Natural killer cell (primary cell): ENCODE results near the gene KDM4C. TPM values are rescaled to one million over a fixed set of nuclear protein-coding genes. Genes with fewer than 3 reads are reported as not detected.

ENCODE experiments used
- ATAC-seq, 3 donors: fragments of 150-1000 bp in 2 of 3; fragments of 200-7000 bp in 1 of 3; cut with Tn5 transposase; 1 replicate in 1 of 3; 2 replicates in 2 of 3; pipeline ENCODE4 v1.10.0; 2021; ENCODE audit warnings: mild to moderate bottlenecking in 2 of 3, moderate library complexity in 2 of 3
- DNase-seq, 2 donors: peaks; one replicate each; pipeline versions ENCODE4 v3.0.0 to v3.0.0-alpha.2; 2013 to 2021; ENCODE audit warnings: mixed read lengths in 1 of 2
- H3K27ac ChIP-seq: one replicate; pipeline ENCODE4 v1.5.1; 2013; ENCODE audit warnings: mild to moderate bottlenecking, low read length
- H3K27me3 ChIP-seq: one replicate; pipeline ENCODE4 v1.6.1; 2013; ENCODE audit warnings: low read length; ENCODE audit not compliant: control insufficient read depth, insufficient read depth
- H3K36me3 ChIP-seq: one replicate; pipeline ENCODE4 v1.6.1; 2013; ENCODE audit warnings: low read length; ENCODE audit not compliant: control insufficient read depth, insufficient read depth
- H3K4me1 ChIP-seq: one replicate; pipeline ENCODE4 v1.6.1; 2013; ENCODE audit warnings: low read length; ENCODE audit not compliant: control insufficient read depth, insufficient read depth
- H3K4me3 ChIP-seq: one replicate; pipeline ENCODE4 v1.5.1; 2013; ENCODE audit warnings: low read length
- H3K9me3 ChIP-seq: one replicate; pipeline ENCODE4 v1.6.1; 2013; ENCODE audit warnings: low read length; ENCODE audit not compliant: control insufficient read depth, insufficient read depth
- H3K27ac Mint-ChIP-seq, 2 donors: one replicate each; pipeline ENCODE4 v1.8.0; 2022; ENCODE audit warnings: mild to moderate bottlenecking in 2 of 2, mixed read lengths in 2 of 2, moderate library complexity in 1 of 2
- H3K27me3 Mint-ChIP-seq, 2 donors: one replicate each; pipeline ENCODE4 v1.8.0; 2022; ENCODE audit warnings: low read depth in 2 of 2, mixed read lengths in 2 of 2
- H3K36me3 Mint-ChIP-seq: one replicate; pipeline ENCODE4 v1.8.0; 2022; ENCODE audit warnings: mixed read lengths
- H3K4me1 Mint-ChIP-seq, 2 donors: one replicate each; pipeline ENCODE4 v1.8.0; 2022; ENCODE audit warnings: mixed read lengths in 2 of 2
- H3K4me3 Mint-ChIP-seq: one replicate; pipeline ENCODE4 v1.8.0; 2022; ENCODE audit warnings: mild to moderate bottlenecking, moderate library complexity, mixed read lengths
- H3K9me3 Mint-ChIP-seq, 2 donors: one replicate each; pipeline ENCODE4 v1.8.0; 2022; ENCODE audit warnings: mixed read lengths in 2 of 2
- CTCF ChIP-seq: fragments of 200-600 bp; IDR thresholded peaks from one replicate; pipeline ENCODE4 v1.8.0; 2022; ENCODE audit warnings: antibody characterized with exemption
- WGBS: methylation state at CpG from one replicate; pipeline ENCODE4 v1.1.7; 2013; ENCODE audit warnings: missing lambda C conversion rate; ENCODE audit not compliant: insufficient coverage; 5-methylcytosine and 5-hydroxymethylcytosine counted together
- intact Hi-C: fragments of 100-400 bp; cut with micrococcal nuclease; formaldehyde crosslinking; loops from one replicate; pipeline ENCODE4 v1.14.2; 2022
- total RNA-seq, 4 donors: library from RNA; stranded (reverse); fragments of 120-200 nt in 1 of 4; gene quantifications; one replicate each; pipeline versions ENCODE4 v1.2.3 to v1.2.4, GENCODE V29; 2013 to 2022

KDM4C gene
- total RNA-seq, 3 donors from 2014 or later (not counting 1 experiment from before 2014, with no cell fraction given): 115 to 137 (median 116) TPM

- H3K36me3 Mint-ChIP-seq: no peaks in the 10 kb centered on the region
- H3K27ac ChIP-seq: no peak overlapping the region
- TF ChIP-seq CTCF: no peak
- H3K27me3 Mint-ChIP-seq: no peaks in the 10 kb centered on the region
- intact Hi-C loops: loop anchor here (2.0 to 5.0 kb wide), 3 partner anchors 179 to 858 kb away; partner anchors contain the start of gene KDM4C
- no peak overlapping the region for H3K4me3 ChIP-seq
- DNase-seq (no peak), ATAC-seq (no peak)
- H3K27ac Mint-ChIP-seq: peak overlapping the region; percentile 91 to 92
- peaks cover 10% of the 10 kb centered on the region for H3K4me1 ChIP-seq
- H3K27me3 ChIP-seq: no peaks in the 10 kb centered on the region
- peaks cover 2 to 3% of the 10 kb centered on the region in 2 donors for H3K9me3 Mint-ChIP-seq
- peaks cover 13% of the 10 kb centered on the region for H3K36me3 ChIP-seq
- no peak overlapping the region for H3K4me3 Mint-ChIP-seq
- no peaks in the 10 kb centered on the region for H3K9me3 ChIP-seq
- peaks cover 39 to 47% of the 10 kb centered on the region in 2 donors for H3K4me1 Mint-ChIP-seq
These were observed 361.8 kb downstream of the KDM4C start for GRCh38 chr9:7119612-7120011.

- Mint-ChIP-seq H3K27me3 (no peaks in the 10 kb centered on the region), H3K9me3 (peaks cover 2 to 3% of the 10 kb centered on the region in 2 donors), H3K36me3 (no peaks in the 10 kb centered on the region), H3K4me3 (peak overlapping the region; percentile 87), H3K27ac (peak overlapping the region; percentile 91 to 92), H3K4me1 (peaks cover 44 to 53% of the 10 kb centered on the region in 2 donors)
- intact Hi-C loops: loop anchor here (2.0 to 5.0 kb wide), 3 partner anchors 178 to 856 kb away; partner anchors contain the start of gene KDM4C
- no peak for TF ChIP-seq CTCF
- Histone ChIP-seq H3K4me1 (peaks cover 10% of the 10 kb centered on the region), H3K27ac (peak overlapping the region; percentile 60), H3K36me3 (peaks cover 11% of the 10 kb centered on the region), H3K27me3 (no peaks in the 10 kb centered on the region), H3K4me3 (no peak overlapping the region), H3K9me3 (no peaks in the 10 kb centered on the region)
- peak; percentile 22 to 48 for DNase-seq
- ATAC-seq: peak; percentile 88 to 94 (median 92)
- 25% methylated on average over 2 of the region's 2 CpGs for WGBS
These were observed 363.3 kb downstream of the KDM4C start for GRCh38 chr9:7121055-7121454.

GRCh38 chr9:7121664-7122063 lies 363.9 kb downstream of the KDM4C start:
- 89% methylated on average over 1 of the region's 1 CpG for WGBS
- peak overlapping the region; percentile 87 for H3K4me3 Mint-ChIP-seq
- no peak for TF ChIP-seq CTCF
- H3K27ac ChIP-seq: peak overlapping the region; percentile 60
- DNase-seq (no peak), ATAC-seq (peak in 1 of 3 donors; percentile 16)
- no peak overlapping the region for H3K4me3 ChIP-seq
- H3K36me3 ChIP-seq: peaks cover 11% of the 10 kb centered on the region
- H3K36me3 Mint-ChIP-seq: no peaks in the 10 kb centered on the region
- H3K27me3 Mint-ChIP-seq: no peaks in the 10 kb centered on the region
- H3K27ac Mint-ChIP-seq: peak overlapping the region; percentile 91 to 92
- peaks cover 2 to 3% of the 10 kb centered on the region in 2 donors for H3K9me3 Mint-ChIP-seq
- no peaks in the 10 kb centered on the region for H3K9me3 ChIP-seq
- no peaks in the 10 kb centered on the region for H3K27me3 ChIP-seq
- peaks cover 10% of the 10 kb centered on the region for H3K4me1 ChIP-seq
- peaks cover 44 to 56% of the 10 kb centered on the region in 2 donors for H3K4me1 Mint-ChIP-seq
- intact Hi-C loops: loop anchor here (2.0 to 5.0 kb wide), 3 partner anchors 177 to 856 kb away; partner anchors contain the start of gene KDM4C

GRCh38 chr9:7123743-7124142 lies 366.0 kb downstream of the KDM4C start:
- intact Hi-C loops: loop anchor here (5.0 kb wide), 1 partner anchor 854 kb away; no protein-coding TSS in a partner anchor
- H3K4me3 ChIP-seq: no peak overlapping the region
- Mint-ChIP-seq H3K27ac (peak overlapping the region in 1 of 2 donors; percentile 91), H3K4me3 (no peak overlapping the region), H3K9me3 (peaks cover 2 to 3% of the 10 kb centered on the region in 2 donors), H3K4me1 (peaks cover 43 to 63% of the 10 kb centered on the region in 2 donors), H3K27me3 (no peaks in the 10 kb centered on the region), H3K36me3 (peaks cover 5% of the 10 kb centered on the region)
- TF ChIP-seq CTCF: no peak
- peaks cover 10% of the 10 kb centered on the region for H3K4me1 ChIP-seq
- peaks cover 17% of the 10 kb centered on the region for H3K36me3 ChIP-seq
- no peak for DNase-seq
- ATAC-seq: no peak
- H3K27ac ChIP-seq: no peak overlapping the region
- H3K9me3 ChIP-seq: no peaks in the 10 kb centered on the region
- no peaks in the 10 kb centered on the region for H3K27me3 ChIP-seq
- WGBS: 100% methylated on average over 4 of the region's 4 CpGs
